Measurements from ENCODE around the gene HAUS5. TPM values are rescaled to one million over a fixed set of nuclear protein-coding genes. Genes with fewer than 3 reads are reported as not detected.
"Not testable (repeated sequence)": the region's sequence is repeated elsewhere in the genome, so short reads cannot be mapped to it uniquely, and the experiment has no call there.

Gene HAUS5
- total RNA-seq, 1 experiment from 2014 or later: 33.5 TPM

DNA sequence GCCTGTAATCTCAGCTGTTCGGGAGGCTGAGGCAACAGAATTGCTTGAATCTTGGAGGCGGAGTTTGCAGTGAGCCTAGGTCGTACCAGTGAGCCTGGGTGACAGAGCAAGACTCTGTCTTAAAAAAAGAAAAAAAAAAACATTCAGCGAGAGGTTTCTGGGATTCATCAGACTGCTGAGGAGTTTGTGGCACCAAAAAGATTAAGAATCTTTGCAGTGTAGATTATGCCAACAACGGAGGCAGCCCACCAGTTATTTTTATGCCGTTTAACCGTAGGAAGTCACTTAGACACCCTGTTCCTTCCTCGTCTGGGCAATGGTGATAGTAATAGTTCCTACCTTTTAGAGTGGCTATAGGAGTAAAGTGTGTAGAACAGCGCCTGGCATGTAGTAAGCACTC is 38.0 kb downstream of the HAUS5 start:
- no TSS peak for BruUV-seq (replicated peaks)
- ChIA-PET CTCF (no interaction called here), POLR2A (ENCODE audit: low non-redundant PET) (interaction anchor here (0.7 kb wide), 1 partner anchor 250 kb away, joined by 7 read pairs; no protein-coding TSS in a partner anchor)
- Histone ChIP-seq H3K27me3 (replicated peaks; ENCODE audit: insufficient read depth, low read depth, low read length, poor library complexity) (no peaks in the 10 kb centered on the region), H3K4me3 (ENCODE audit: low read depth, low read length, poor library complexity, severe bottlenecking) (no peak overlapping the region), H3K4me1 (ENCODE audit: insufficient read depth, low read length, poor library complexity, severe bottlenecking) (peaks cover 4% of the 10 kb centered on the region), H3K27ac (ENCODE audit: low read depth, low read length, poor library complexity, severe bottlenecking) (no peak overlapping the region), H3K9me3 (ENCODE audit: low read depth, low read length, poor library complexity, severe bottlenecking) (no peaks in the 10 kb centered on the region), H3K36me3 (ENCODE audit: insufficient read depth, low read length, poor library complexity, severe bottlenecking) (peaks cover 33% of the 10 kb centered on the region)
- intact Hi-C loops (cut with micrococcal nuclease; ENCODE audit: unreplicated experiment): no loop called here
- DNase-seq (ENCODE audit: low spot score): no peak
- TF ChIP-seq, protein P1, sequence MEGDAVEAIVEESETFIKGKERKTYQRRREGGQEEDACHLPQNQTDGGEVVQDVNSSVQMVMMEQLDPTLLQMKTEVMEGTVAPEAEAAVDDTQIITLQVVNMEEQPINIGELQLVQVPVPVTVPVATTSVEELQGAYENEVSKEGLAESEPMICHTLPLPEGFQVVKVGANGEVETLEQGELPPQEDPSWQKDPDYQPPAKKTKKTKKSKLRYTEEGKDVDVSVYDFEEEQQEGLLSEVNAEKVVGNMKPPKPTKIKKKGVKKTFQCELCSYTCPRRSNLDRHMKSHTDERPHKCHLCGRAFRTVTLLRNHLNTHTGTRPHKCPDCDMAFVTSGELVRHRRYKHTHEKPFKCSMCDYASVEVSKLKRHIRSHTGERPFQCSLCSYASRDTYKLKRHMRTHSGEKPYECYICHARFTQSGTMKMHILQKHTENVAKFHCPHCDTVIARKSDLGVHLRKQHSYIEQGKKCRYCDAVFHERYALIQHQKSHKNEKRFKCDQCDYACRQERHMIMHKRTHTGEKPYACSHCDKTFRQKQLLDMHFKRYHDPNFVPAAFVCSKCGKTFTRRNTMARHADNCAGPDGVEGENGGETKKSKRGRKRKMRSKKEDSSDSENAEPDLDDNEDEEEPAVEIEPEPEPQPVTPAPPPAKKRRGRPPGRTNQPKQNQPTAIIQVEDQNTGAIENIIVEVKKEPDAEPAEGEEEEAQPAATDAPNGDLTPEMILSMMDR (conservative IDR thresholded peaks at IDR 0.05; ENCODE audit: low read depth, low read length): no peak
- TF ChIP-seq EZH2 (IDR thresholded peaks at IDR 0.05; ENCODE audit: borderline replicate concordance, low read depth, low read length, poor library complexity, severe bottlenecking): no peak

DNA sequence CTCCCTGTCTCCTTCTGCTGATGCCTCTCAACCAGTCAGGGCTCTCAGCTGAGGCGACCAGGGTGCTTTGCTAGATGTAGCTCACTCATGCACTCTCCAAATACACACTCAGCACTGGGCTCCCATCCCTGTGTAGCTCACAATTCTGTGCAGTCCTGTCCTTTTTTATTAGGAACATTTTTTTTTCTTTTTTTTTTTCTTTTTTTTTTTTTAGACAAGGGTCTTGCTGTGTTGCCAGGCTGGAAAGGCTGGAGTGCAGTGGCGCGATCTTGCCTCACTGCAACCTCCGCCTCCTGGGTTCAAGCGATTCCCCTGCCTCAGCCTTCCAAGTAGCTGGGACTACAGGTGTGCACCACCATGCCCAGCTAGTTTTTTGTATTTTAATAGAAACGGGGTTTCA is 42.3 kb downstream of the HAUS5 start:
- intact Hi-C loops (cut with micrococcal nuclease; ENCODE audit: unreplicated experiment); H3K4me1 ChIP-seq (ENCODE audit: insufficient read depth, low read length, poor library complexity, severe bottlenecking); H3K9me3 ChIP-seq (ENCODE audit: low read depth, low read length, poor library complexity, severe bottlenecking); DNase-seq (ENCODE audit: low spot score); H3K27ac ChIP-seq (ENCODE audit: low read depth, low read length, poor library complexity, severe bottlenecking); H3K27me3 ChIP-seq (replicated peaks; ENCODE audit: insufficient read depth, low read depth, low read length, poor library complexity); BruUV-seq (replicated peaks); POLR2A ChIA-PET (ENCODE audit: low non-redundant PET); CTCF ChIA-PET; H3K4me3 ChIP-seq (ENCODE audit: low read depth, low read length, poor library complexity, severe bottlenecking): not testable (repeated sequence)
- peaks cover 61% of the 10 kb centered on the region for H3K36me3 ChIP-seq (ENCODE audit: insufficient read depth, low read length, poor library complexity, severe bottlenecking)

DNA sequence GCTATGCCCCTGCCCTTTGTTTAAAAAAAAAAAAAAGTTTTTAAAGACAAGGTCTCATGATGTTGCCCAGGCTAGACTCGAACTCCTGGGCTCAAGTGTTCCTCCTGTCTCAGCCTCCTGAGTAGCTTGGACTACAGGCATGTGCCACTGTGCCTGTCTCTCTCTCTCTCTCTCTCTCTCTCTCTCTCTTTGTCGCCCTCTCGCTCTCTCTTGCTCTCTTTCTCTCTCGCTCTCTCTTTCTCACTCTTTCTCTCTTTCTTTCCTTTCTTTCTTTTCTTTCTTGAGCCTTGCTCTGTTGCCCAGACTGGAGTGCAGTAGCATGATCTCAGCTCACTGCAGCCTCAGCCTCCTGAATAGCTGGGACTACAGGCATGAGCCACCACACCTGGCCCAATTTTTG is 43.1 kb downstream of the HAUS5 start:
- no TSS peak for BruUV-seq (replicated peaks)

DNA sequence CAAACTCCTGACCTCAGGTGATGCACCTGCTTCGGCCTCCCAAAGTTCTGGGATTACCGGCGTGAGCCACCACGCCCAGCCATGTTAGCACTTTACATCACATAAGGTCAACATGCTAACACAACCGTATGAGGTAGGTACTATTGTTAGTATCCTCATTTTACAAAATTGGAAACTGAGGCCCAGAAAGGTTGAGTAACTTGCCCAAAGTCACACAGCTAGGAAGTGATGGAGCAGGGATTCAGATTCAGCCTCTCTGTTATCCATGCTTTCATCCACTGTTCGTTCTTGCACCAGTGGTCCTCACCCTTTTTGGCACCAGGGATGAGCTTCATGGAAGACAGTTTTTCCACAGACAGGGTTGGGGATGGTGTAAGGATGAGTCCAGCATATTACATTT is 44.2 kb downstream of the HAUS5 start:
- Histone ChIP-seq H3K27me3 (replicated peaks; ENCODE audit: insufficient read depth, low read depth, low read length, poor library complexity) (no peaks in the 10 kb centered on the region), H3K4me3 (ENCODE audit: low read depth, low read length, poor library complexity, severe bottlenecking) (no peak overlapping the region), H3K27ac (ENCODE audit: low read depth, low read length, poor library complexity, severe bottlenecking) (no peak overlapping the region), H3K36me3 (ENCODE audit: insufficient read depth, low read length, poor library complexity, severe bottlenecking) (peaks cover 50% of the 10 kb centered on the region), H3K9me3 (ENCODE audit: low read depth, low read length, poor library complexity, severe bottlenecking) (no peaks in the 10 kb centered on the region), H3K4me1 (ENCODE audit: insufficient read depth, low read length, poor library complexity, severe bottlenecking) (no peaks in the 10 kb centered on the region)
- TF ChIP-seq, protein P1 (conservative IDR thresholded peaks at IDR 0.05; ENCODE audit: low read depth, low read length): no peak
- TF ChIP-seq EZH2 (IDR thresholded peaks at IDR 0.05; ENCODE audit: borderline replicate concordance, low read depth, low read length, poor library complexity, severe bottlenecking): no peak
- intact Hi-C loops (cut with micrococcal nuclease; ENCODE audit: unreplicated experiment): no loop called here
- CTCF ChIA-PET: no interaction called here
- no peak for DNase-seq (ENCODE audit: low spot score)
- POLR2A ChIA-PET (ENCODE audit: low non-redundant PET): no interaction called here
- BruUV-seq (replicated peaks): no TSS peak

More for the DNA sequence above, 43.1 kb downstream of the HAUS5 start:
- no peaks in the 10 kb centered on the region for H3K4me1 ChIP-seq (ENCODE audit: insufficient read depth, low read length, poor library complexity, severe bottlenecking)
- TF ChIP-seq EZH2 (IDR thresholded peaks at IDR 0.05; ENCODE audit: borderline replicate concordance, low read depth, low read length, poor library complexity, severe bottlenecking): no peak
- TF ChIP-seq, protein P1 (conservative IDR thresholded peaks at IDR 0.05; ENCODE audit: low read depth, low read length): no peak
- no peaks in the 10 kb centered on the region for H3K27me3 ChIP-seq (replicated peaks; ENCODE audit: insufficient read depth, low read depth, low read length, poor library complexity)
- no peaks in the 10 kb centered on the region for H3K9me3 ChIP-seq (ENCODE audit: low read depth, low read length, poor library complexity, severe bottlenecking)
- peaks cover 57% of the 10 kb centered on the region for H3K36me3 ChIP-seq (ENCODE audit: insufficient read depth, low read length, poor library complexity, severe bottlenecking)
- DNase-seq (ENCODE audit: low spot score): no peak
- ChIA-PET POLR2A (ENCODE audit: low non-redundant PET) (interaction anchor here (0.7 kb wide), 1 partner anchor 8 kb away, joined by 6 read pairs; no protein-coding TSS in a partner anchor), CTCF (no interaction called here)
- no peak overlapping the region for H3K4me3 ChIP-seq (ENCODE audit: low read depth, low read length, poor library complexity, severe bottlenecking)
- intact Hi-C loops (cut with micrococcal nuclease; ENCODE audit: unreplicated experiment): no loop called here
- H3K27ac ChIP-seq (ENCODE audit: low read depth, low read length, poor library complexity, severe bottlenecking): no peak overlapping the region
